Peyer's patch (tissue), 4 donors: Measurements from ENCODE around the gene ARHGAP15. TPM values are rescaled to one million over a fixed set of nuclear protein-coding genes. Genes with fewer than 3 reads are reported as not detected.
A peak's percentile ranks its signal among the peaks of the same experiment; 100 is the strongest.

ENCODE experiments used
- DNase-seq, 3 donors: peaks; one replicate each; pipeline ENCODE4 v3.0.0-alpha.2; 2017 to 2019
- H3K27ac ChIP-seq, 4 donors: fragments of 200-600 bp; sonication (generic); one replicate each; pipeline ENCODE4 v1.5.1; 2016 to 2019
- H3K27me3 ChIP-seq, 2 donors: fragments of 200-600 bp; sonication (generic); one replicate each; pipeline ENCODE4 v1.5.1; 2019
- H3K36me3 ChIP-seq, 3 donors: fragments of 200-600 bp; sonication (generic); one replicate each; pipeline ENCODE4 v1.5.1; 2016 to 2019
- H3K4me1 ChIP-seq, 4 donors: fragments of 200-600 bp; sonication (generic); one replicate each; pipeline ENCODE4 v1.5.1; 2016 to 2019
- H3K4me3 ChIP-seq, 4 donors: fragments of 200-600 bp; sonication (generic); 1 replicate in 3 of 4; 2 replicates in 1 of 4; pipeline ENCODE4 v1.5.1; 2016 to 2019; ENCODE audit warnings: mild to moderate bottlenecking in 1 of 4
- H3K9me3 ChIP-seq, 4 donors: fragments of 200-600 bp; sonication (generic); one replicate each; pipeline ENCODE4 v1.5.1; 2016 to 2019; ENCODE audit warnings: mild to moderate bottlenecking in 1 of 4
- POLR2A ChIP-seq, 2 donors: fragments of 450-650 bp; IDR thresholded peaks; one replicate each; pipeline ENCODE4 v1.5.1; 2017; ENCODE audit warnings: antibody characterized with exemption in 2 of 2, mild to moderate bottlenecking in 2 of 2, moderate library complexity in 2 of 2
- total RNA-seq, 4 donors: library from RNA; depleted of rRNA; stranded (reverse); fragments of >200 nt; gene quantifications; one replicate each; pipeline ENCODE4 v1.1.0, GENCODE V29; 2016
- TF ChIP-seq, protein P1 (sequence below), 6 experiments: fragments of 450-650 bp in 4 of 6; fragments of 200-600 bp in 2 of 6; sonication (generic) in 1 of 6; IDR thresholded peaks; one replicate each; pipeline ENCODE4 v1.5.1; 2017 to 2019; ENCODE audit warnings: antibody characterized with exemption in 6 of 6, mild to moderate bottlenecking in 3 of 6, moderate library complexity in 1 of 6

ARHGAP15 gene
- total RNA-seq, 4 donors from 2014 or later: 6.7 to 203 (median 12.5) TPM

DNA sequence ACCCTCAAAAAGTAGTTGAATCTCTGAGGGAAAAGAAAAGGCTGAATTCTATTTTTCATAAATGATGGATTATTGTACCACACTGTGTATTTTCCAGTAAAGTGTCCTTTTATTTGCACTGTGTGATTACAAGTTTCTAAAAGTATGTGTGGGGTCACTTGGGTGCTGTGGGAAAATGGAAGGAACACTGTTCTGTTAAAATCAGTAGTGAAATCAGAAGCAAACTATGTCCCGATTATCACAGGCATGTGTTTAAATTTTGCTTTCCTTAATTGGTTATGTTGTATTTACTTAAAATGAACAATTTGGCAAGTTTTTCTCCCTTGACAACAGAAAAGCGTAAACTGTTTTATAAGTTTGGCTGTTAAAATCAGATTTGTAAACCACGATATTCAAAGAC, 353.1 kb downstream of the ARHGAP15 start:
- no peaks in the 10 kb centered on the region for H3K4me1 ChIP-seq
- no peaks in the 10 kb centered on the region for H3K27me3 ChIP-seq
- peak overlapping the region in 3 of 4 donors; percentile 2 to 52 (median 23) for H3K27ac ChIP-seq
- H3K4me3 ChIP-seq: no peak overlapping the region
- DNase-seq: no peak
- no peaks in the 10 kb centered on the region for H3K36me3 ChIP-seq
- no peak for TF ChIP-seq POLR2A (IDR thresholded peaks at IDR 0.05)
- TF ChIP-seq, protein P1, sequence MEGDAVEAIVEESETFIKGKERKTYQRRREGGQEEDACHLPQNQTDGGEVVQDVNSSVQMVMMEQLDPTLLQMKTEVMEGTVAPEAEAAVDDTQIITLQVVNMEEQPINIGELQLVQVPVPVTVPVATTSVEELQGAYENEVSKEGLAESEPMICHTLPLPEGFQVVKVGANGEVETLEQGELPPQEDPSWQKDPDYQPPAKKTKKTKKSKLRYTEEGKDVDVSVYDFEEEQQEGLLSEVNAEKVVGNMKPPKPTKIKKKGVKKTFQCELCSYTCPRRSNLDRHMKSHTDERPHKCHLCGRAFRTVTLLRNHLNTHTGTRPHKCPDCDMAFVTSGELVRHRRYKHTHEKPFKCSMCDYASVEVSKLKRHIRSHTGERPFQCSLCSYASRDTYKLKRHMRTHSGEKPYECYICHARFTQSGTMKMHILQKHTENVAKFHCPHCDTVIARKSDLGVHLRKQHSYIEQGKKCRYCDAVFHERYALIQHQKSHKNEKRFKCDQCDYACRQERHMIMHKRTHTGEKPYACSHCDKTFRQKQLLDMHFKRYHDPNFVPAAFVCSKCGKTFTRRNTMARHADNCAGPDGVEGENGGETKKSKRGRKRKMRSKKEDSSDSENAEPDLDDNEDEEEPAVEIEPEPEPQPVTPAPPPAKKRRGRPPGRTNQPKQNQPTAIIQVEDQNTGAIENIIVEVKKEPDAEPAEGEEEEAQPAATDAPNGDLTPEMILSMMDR (IDR thresholded peaks at IDR 0.05): no peak
- no peaks in the 10 kb centered on the region for H3K9me3 ChIP-seq

DNA sequence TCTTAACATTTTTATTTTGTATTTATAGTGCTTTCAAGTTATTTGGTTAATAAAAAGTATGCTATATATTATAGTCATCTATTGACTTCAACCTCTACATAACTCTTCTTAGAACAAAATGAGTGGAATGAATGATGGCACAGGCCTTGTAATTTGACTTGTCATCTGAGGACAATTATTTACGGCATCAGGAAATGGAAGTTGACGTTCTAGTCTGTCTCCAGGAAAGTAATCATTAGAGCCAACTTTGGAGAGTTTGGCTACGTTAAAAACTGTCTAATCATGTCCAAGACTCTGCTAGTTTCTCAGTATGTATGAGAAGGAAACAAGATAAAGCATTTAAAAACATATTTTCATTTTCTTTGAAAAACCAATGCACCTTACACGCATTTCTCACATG, 353.6 kb downstream of the ARHGAP15 start:
- TF ChIP-seq POLR2A (IDR thresholded peaks at IDR 0.05): no peak
- TF ChIP-seq, protein P1 (IDR thresholded peaks at IDR 0.05): no peak
- Histone ChIP-seq H3K4me1 (no peaks in the 10 kb centered on the region), H3K27ac (peak overlapping the region in 3 of 4 donors; percentile 2 to 52 (median 23)), H3K36me3 (no peaks in the 10 kb centered on the region), H3K27me3 (no peaks in the 10 kb centered on the region), H3K9me3 (no peaks in the 10 kb centered on the region), H3K4me3 (no peak overlapping the region)
- DNase-seq: no peak

DNA sequence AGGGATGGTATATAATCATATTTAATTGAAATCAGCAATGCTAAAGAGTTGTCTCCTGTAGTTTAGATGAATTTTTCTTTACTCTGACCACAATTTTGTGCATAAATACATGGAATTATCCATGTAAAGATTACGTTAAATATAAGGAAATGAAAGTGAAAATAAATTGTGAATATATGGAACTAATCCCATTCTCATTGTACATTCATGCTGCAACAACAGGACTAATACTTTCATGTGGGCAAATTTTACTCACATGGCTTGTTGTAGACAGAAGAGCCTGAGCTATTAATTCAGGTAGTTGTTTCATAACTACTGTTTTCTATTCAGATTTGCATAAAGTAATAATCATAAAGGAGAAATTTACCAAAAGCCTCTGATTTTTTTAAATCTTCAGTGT, 357.8 kb downstream of the ARHGAP15 start:
- DNase-seq: no peak
- TF ChIP-seq, protein P1 (IDR thresholded peaks at IDR 0.05): no peak
- no peak for TF ChIP-seq POLR2A (IDR thresholded peaks at IDR 0.05)

DNA sequence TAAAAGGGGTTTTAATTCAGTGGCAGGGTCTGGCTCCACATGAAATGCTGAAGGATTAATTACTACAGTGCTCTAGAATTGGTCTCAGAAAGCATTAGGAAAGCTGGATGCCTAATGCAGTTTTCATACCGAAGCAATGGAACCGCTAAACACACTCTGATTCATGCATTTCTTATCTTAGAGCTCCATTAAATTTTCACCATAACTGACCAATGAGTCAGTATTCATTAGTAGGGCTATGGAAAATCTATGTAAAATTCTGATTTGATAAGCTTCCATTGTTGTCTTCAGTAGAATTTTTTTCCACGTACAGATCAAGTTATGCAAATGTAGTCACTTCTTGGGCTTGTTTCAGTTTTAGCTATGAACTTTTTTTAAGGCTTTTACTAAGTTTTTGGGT, 359.9 kb downstream of the ARHGAP15 start:
- Histone ChIP-seq H3K27me3 (no peaks in the 10 kb centered on the region), H3K36me3 (no peaks in the 10 kb centered on the region), H3K9me3 (no peaks in the 10 kb centered on the region), H3K4me3 (no peak overlapping the region), H3K27ac (no peak overlapping the region), H3K4me1 (no peaks in the 10 kb centered on the region)
- TF ChIP-seq, protein P1 (IDR thresholded peaks at IDR 0.05): no peak
- no peak for TF ChIP-seq POLR2A (IDR thresholded peaks at IDR 0.05)
- no peak for DNase-seq

More for the DNA sequence above, 357.8 kb downstream of the ARHGAP15 start:
- Histone ChIP-seq H3K27me3 (no peaks in the 10 kb centered on the region), H3K9me3 (no peaks in the 10 kb centered on the region), H3K27ac (no peak overlapping the region), H3K4me3 (no peak overlapping the region), H3K4me1 (no peaks in the 10 kb centered on the region), H3K36me3 (no peaks in the 10 kb centered on the region)

DNA sequence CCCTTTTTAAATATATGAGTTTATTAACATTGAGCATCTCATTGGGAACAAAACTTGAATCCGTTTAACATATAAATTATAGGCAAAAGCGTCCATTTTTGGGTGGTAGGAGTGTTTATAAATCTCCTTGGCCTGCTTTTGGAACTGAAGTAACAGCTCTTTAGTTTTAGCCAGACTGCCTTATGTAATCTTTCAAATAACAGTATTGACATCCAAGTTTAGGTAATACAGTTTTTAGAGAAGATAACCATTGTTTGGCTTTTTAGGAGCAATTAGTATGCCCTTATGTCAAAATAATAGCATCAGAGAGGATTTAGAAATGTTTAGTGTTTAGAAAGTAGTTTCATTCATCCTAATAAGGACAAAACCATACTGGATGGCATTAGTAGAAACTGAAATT, 361.9 kb downstream of the ARHGAP15 start:
- no peaks in the 10 kb centered on the region for H3K27me3 ChIP-seq
- no peak overlapping the region for H3K4me3 ChIP-seq
- no peaks in the 10 kb centered on the region for H3K4me1 ChIP-seq
- no peak overlapping the region for H3K27ac ChIP-seq
- TF ChIP-seq POLR2A (IDR thresholded peaks at IDR 0.05): no peak
- TF ChIP-seq, protein P1 (IDR thresholded peaks at IDR 0.05): no peak
- no peaks in the 10 kb centered on the region for H3K9me3 ChIP-seq
- no peaks in the 10 kb centered on the region for H3K36me3 ChIP-seq
- DNase-seq: no peak

DNA sequence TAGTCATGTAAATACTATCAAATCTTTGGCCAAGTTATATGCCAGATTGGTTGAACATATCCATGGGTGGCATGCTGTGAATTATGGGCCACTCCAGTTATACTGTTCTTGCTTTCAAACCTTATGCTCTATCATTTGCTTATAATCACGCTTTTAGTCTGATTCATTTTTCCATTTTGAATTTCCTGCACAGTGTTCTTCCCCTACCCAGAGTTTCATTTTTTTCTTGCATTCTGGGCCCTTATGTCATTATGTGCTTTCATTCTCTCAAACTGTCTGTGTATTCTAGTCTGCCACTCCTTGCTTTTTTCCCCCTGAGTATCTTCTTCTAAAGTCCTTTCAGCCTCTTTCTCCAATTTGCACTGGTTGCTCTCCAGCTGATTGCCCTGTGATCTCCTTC, 364.1 kb downstream of the ARHGAP15 start:
- DNase-seq: no peak
- Histone ChIP-seq H3K36me3 (no peaks in the 10 kb centered on the region), H3K4me1 (no peaks in the 10 kb centered on the region), H3K9me3 (no peaks in the 10 kb centered on the region), H3K27ac (no peak overlapping the region), H3K4me3 (no peak overlapping the region), H3K27me3 (no peaks in the 10 kb centered on the region)
- no peak for TF ChIP-seq POLR2A (IDR thresholded peaks at IDR 0.05)
